ENCODE data around the gene PBX1. TPM values are rescaled to one million over a fixed set of nuclear protein-coding genes. Genes with fewer than 3 reads are reported as not detected.
A peak's percentile ranks its signal among the peaks of the same experiment; 100 is the strongest.

PBX1 gene
- total RNA-seq, 3 donors from 2014 or later = 64.5 to 126 (median 95.4) TPM

DNA sequence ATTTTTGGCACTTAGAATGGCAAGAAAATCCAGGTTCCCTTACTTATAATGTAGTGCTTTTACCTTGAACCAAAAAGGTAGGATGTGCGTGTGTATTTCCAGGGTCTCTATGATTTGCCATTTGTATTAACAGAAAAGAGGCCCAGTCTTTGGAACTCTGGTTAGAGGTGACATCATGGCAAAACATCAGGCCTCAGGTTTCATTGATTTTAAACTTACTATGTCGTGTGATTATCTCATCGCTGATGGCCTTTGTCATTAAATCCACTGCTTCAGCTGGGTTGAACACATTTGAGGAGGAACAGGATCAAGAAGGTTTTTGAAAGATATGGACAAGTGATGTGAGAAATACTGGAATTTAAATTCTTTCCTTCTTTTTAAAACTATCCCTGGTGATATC is 95.2 kb downstream of the PBX1 start:
- no peak for DNase-seq (ENCODE audit: low spot score in 2 of 2)
- Histone ChIP-seq H3K9me3 (no peaks in the 10 kb centered on the region), H3K4me1 (no peaks in the 10 kb centered on the region), H3K4me3 (no peak overlapping the region), H3K27ac (no peak overlapping the region), H3K27me3 (no peaks in the 10 kb centered on the region), H3K36me3 (no peaks in the 10 kb centered on the region)
- TF ChIP-seq POLR2A (IDR thresholded peaks at IDR 0.05) (no peak), POLR2AphosphoS5 (IDR thresholded peaks at IDR 0.05) (no peak)
- TF ChIP-seq, protein P1, sequence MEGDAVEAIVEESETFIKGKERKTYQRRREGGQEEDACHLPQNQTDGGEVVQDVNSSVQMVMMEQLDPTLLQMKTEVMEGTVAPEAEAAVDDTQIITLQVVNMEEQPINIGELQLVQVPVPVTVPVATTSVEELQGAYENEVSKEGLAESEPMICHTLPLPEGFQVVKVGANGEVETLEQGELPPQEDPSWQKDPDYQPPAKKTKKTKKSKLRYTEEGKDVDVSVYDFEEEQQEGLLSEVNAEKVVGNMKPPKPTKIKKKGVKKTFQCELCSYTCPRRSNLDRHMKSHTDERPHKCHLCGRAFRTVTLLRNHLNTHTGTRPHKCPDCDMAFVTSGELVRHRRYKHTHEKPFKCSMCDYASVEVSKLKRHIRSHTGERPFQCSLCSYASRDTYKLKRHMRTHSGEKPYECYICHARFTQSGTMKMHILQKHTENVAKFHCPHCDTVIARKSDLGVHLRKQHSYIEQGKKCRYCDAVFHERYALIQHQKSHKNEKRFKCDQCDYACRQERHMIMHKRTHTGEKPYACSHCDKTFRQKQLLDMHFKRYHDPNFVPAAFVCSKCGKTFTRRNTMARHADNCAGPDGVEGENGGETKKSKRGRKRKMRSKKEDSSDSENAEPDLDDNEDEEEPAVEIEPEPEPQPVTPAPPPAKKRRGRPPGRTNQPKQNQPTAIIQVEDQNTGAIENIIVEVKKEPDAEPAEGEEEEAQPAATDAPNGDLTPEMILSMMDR (IDR thresholded peaks at IDR 0.05) = no peak
- intact Hi-C loops (cut with DNase I; ENCODE audit: low total_unique reads) = loop anchor here (5.0 kb wide), 1 partner anchor 1337 kb away; no protein-coding TSS in a partner anchor

GRCh38 chr1:164658864-164659263 is 99.9 kb downstream of the PBX1 start:
- no peaks in the 10 kb centered on the region for H3K9me3 ChIP-seq
- H3K36me3 ChIP-seq = no peaks in the 10 kb centered on the region
- H3K4me1 ChIP-seq = peaks cover 0 to 11% of the 10 kb centered on the region in 2 donors
- no peak for DNase-seq (ENCODE audit: low spot score in 2 of 2)
- H3K27me3 ChIP-seq = no peaks in the 10 kb centered on the region
- peak overlapping the region; percentile 80 to 90 for H3K27ac ChIP-seq
- intact Hi-C loops (cut with DNase I; ENCODE audit: low total_unique reads) = no loop called here
- TF ChIP-seq POLR2AphosphoS5 (IDR thresholded peaks at IDR 0.05) (no peak), POLR2A (IDR thresholded peaks at IDR 0.05) (no peak)
- TF ChIP-seq, protein P1 (IDR thresholded peaks at IDR 0.05) = no peak
- no peak overlapping the region for H3K4me3 ChIP-seq

GRCh38 chr1:164659621-164660411 is 100.8 kb downstream of the PBX1 start:
- intact Hi-C loops (cut with DNase I; ENCODE audit: low total_unique reads) = no loop called here
- DNase-seq (ENCODE audit: low spot score in 2 of 2) = peak; percentile 58 to 84
- Histone ChIP-seq H3K27ac (peak overlapping the region; percentile 80 to 90), H3K4me1 (peaks cover 0 to 11% of the 10 kb centered on the region in 2 donors), H3K27me3 (no peaks in the 10 kb centered on the region), H3K36me3 (no peaks in the 10 kb centered on the region), H3K4me3 (peak overlapping the region in 1 of 3 donors; percentile 16), H3K9me3 (no peaks in the 10 kb centered on the region)
- TF ChIP-seq POLR2A (IDR thresholded peaks at IDR 0.05) (no peak), POLR2AphosphoS5 (IDR thresholded peaks at IDR 0.05) (peak in 2 of 3 donors; percentile 35 to 54)
- TF ChIP-seq, protein P1 (IDR thresholded peaks at IDR 0.05) = no peak

DNA sequence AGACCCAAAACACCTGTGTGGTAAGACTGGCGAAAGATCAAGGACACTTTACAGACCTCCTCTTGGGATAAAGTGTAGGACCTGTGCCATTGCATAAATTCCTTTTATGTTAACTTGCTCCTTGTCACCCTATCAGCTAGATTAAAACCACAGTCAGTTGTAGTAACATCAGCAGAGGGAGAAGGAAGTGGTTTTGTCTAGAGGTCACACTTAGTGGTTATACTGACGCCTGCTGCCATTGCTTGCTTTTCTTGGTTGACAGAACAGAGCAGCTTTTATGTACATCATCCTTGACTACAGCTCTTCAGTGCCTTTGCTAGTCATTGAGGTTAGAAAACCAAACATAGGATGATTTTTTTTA is 101.4 kb downstream of the PBX1 start:
- no peaks in the 10 kb centered on the region for H3K27me3 ChIP-seq
- H3K27ac ChIP-seq = peak overlapping the region; percentile 80 to 90
- H3K9me3 ChIP-seq = no peaks in the 10 kb centered on the region
- TF ChIP-seq, protein P1 (IDR thresholded peaks at IDR 0.05) = no peak
- TF ChIP-seq POLR2AphosphoS5 (IDR thresholded peaks at IDR 0.05) (no peak), POLR2A (IDR thresholded peaks at IDR 0.05) (no peak)
- H3K4me3 ChIP-seq = peak overlapping the region in 1 of 3 donors; percentile 16
- intact Hi-C loops (cut with DNase I; ENCODE audit: low total_unique reads) = no loop called here
- no peaks in the 10 kb centered on the region for H3K36me3 ChIP-seq
- peaks cover 0 to 11% of the 10 kb centered on the region in 2 donors for H3K4me1 ChIP-seq
- DNase-seq (ENCODE audit: low spot score in 2 of 2) = no peak

DNA sequence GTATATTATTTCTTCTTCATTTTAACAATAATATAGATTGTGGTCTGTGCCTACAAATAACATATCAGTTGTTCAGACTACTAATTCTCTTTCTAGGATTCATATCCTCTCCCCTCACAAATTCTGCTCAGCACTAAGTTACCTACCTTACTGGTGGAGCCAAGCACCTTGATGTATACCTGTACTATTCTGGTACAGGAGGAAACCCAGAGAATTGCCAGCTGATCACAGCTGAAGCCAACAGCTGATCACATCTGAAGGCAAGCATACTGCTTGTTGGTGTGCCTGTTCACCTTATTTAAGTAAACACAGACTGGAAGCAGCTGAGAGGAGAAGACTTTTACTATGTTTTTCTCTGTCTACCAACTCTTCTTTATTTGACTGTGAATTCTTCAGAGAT is 101.8 kb downstream of the PBX1 start:
- H3K9me3 ChIP-seq = no peaks in the 10 kb centered on the region
- peaks cover 0 to 11% of the 10 kb centered on the region in 2 donors for H3K4me1 ChIP-seq
- no peaks in the 10 kb centered on the region for H3K36me3 ChIP-seq
- peak overlapping the region; percentile 80 to 90 for H3K27ac ChIP-seq
- intact Hi-C loops (cut with DNase I; ENCODE audit: low total_unique reads) = no loop called here
- no peak overlapping the region for H3K4me3 ChIP-seq
- DNase-seq (ENCODE audit: low spot score in 2 of 2) = no peak
- TF ChIP-seq, protein P1 (IDR thresholded peaks at IDR 0.05) = no peak
- TF ChIP-seq POLR2A (IDR thresholded peaks at IDR 0.05) = no peak
- no peak for TF ChIP-seq POLR2AphosphoS5 (IDR thresholded peaks at IDR 0.05)
- no peaks in the 10 kb centered on the region for H3K27me3 ChIP-seq

Measured in breast epithelium (tissue), 4 donors.